Lung (tissue), 12 donors: Measurements from ENCODE around the gene HCFC2. TPM values are rescaled to one million over a fixed set of nuclear protein-coding genes. Genes with fewer than 3 reads are reported as not detected.

ENCODE experiments used
- ATAC-seq: fragments of 200-7000 bp; cut with Tn5 transposase; one replicate; pipeline ENCODE4 v1.9.1; 2020; ENCODE audit warnings: moderate number of reproducible peaks; ENCODE audit not compliant: insufficient read depth, low FRiP score
- DNase-seq, 3 donors: peaks; one replicate each; pipeline ENCODE4 v3.0.0-alpha.2; 2013 to 2017
- H3K27ac ChIP-seq, 2 donors: one replicate each; pipeline ENCODE4 v1.5.1; 2013; ENCODE audit warnings: mild to moderate bottlenecking in 2 of 2, moderate library complexity in 2 of 2, control low read depth in 1 of 2, inconsistent platforms in 1 of 2, low read depth in 1 of 2, low read length in 1 of 2
- H3K27me3 ChIP-seq, 3 donors: one replicate each; pipeline ENCODE4 v1.5.1; 2013; ENCODE audit warnings: low read length in 2 of 3; ENCODE audit not compliant: control insufficient read depth in 3 of 3, insufficient read depth in 3 of 3
- H3K36me3 ChIP-seq, 4 donors: one replicate each; pipeline ENCODE4 v1.5.1; 2013; ENCODE audit warnings: low read length in 4 of 4, mild to moderate bottlenecking in 1 of 4, moderate library complexity in 1 of 4; ENCODE audit not compliant: control insufficient read depth in 4 of 4, insufficient read depth in 4 of 4
- H3K4me1 ChIP-seq, 5 donors: one replicate each; pipeline ENCODE4 v1.5.1; 2013; ENCODE audit warnings: low read length in 5 of 5, mild to moderate bottlenecking in 2 of 5, moderate library complexity in 1 of 5; ENCODE audit not compliant: control insufficient read depth in 5 of 5, insufficient read depth in 5 of 5
- H3K4me3 ChIP-seq: one replicate; pipeline ENCODE4 v1.5.1; 2013; ENCODE audit warnings: mild to moderate bottlenecking, control low read depth, moderate library complexity
- H3K9ac ChIP-seq, 2 donors: one replicate each; pipeline ENCODE4 v1.5.1; 2013; ENCODE audit warnings: low read length in 2 of 2, control low read depth in 1 of 2; ENCODE audit not compliant: insufficient read depth in 1 of 2
- H3K9me3 ChIP-seq, 4 donors: one replicate each; pipeline ENCODE4 v1.5.1; 2013; ENCODE audit warnings: low read length in 3 of 4, mild to moderate bottlenecking in 1 of 4, moderate library complexity in 1 of 4; ENCODE audit not compliant: control insufficient read depth in 4 of 4, insufficient read depth in 3 of 4
- CTCF ChIP-seq: IDR thresholded peaks from 2 replicates; pipeline ENCODE4 v1.5.1; 2012; ENCODE audit warnings: mild to moderate bottlenecking; ENCODE audit errors: control extremely low read depth, extremely low read depth
- WGBS, 2 donors: extraction: QIAGEN DNeasy Blood & Tissue Kit; methylation state at CpG; one replicate each; pipeline ENCODE4 v1.1.7; 2013; 5-methylcytosine and 5-hydroxymethylcytosine counted together
- polyA plus RNA-seq, 2 donors: library from polyadenylated mRNA; stranded (reverse); fragments of 200-250 nt; gene quantifications; one replicate each; pipeline ENCODE4 v1.2.1, GENCODE V29; 2013
- total RNA-seq, 2 donors: library from RNA; depleted of rRNA in 1 of 2; stranded (reverse); fragments of >200 nt in 1 of 2; gene quantifications; one replicate each; pipeline ENCODE4 v1.2.1, GENCODE V29; 2014 to 2021
- donor health status: control.
- donor health status: control.
- donor health status: Bipolar disorder and iron deficiency.
- donor health status: healthy.
- donor health status: DM: yes; HTN: yes; CAD: no.

Gene HCFC2
- total and polyA plus RNA-seq, 4 donors: 5.8 to 30.5 (median 10.8) TPM

- Histone ChIP-seq H3K27ac (no peak overlapping the region), H3K9ac (no peak overlapping the region), H3K9me3 (no peaks in the 10 kb centered on the region), H3K36me3 (peaks cover 0 to 31% (median 12%) of the 10 kb centered on the region in 4 donors), H3K4me3 (no peak overlapping the region), H3K27me3 (no peaks in the 10 kb centered on the region), H3K4me1 (peaks cover 3 to 35% (median 10%) of the 10 kb centered on the region in 5 donors)
- 88 to 90% methylated on average over 1 of the region's 1 CpG for WGBS, 2 donors
- no peak for DNase-seq
- no peak for ATAC-seq
- no peak for TF ChIP-seq CTCF
These were observed 69.5 kb downstream of the HCFC2 start for GRCh38 chr12:104133866-104134265.

- ATAC-seq (no peak), DNase-seq (no peak)
- no peak for TF ChIP-seq CTCF
- Histone ChIP-seq H3K27ac (no peak overlapping the region), H3K9ac (no peak overlapping the region), H3K9me3 (no peaks in the 10 kb centered on the region), H3K36me3 (peaks cover 0 to 23% (median 7%) of the 10 kb centered on the region in 4 donors), H3K4me1 (peaks cover 3 to 37% (median 10%) of the 10 kb centered on the region in 5 donors), H3K4me3 (no peak overlapping the region), H3K27me3 (no peaks in the 10 kb centered on the region)
- WGBS, 2 donors: 100% methylated on average over 1 of the region's 1 CpG
These were observed 70.6 kb downstream of the HCFC2 start for GRCh38 chr12:104134882-104135281.

GRCh38 chr12:104136577-104136976 lies 72.2 kb downstream of the HCFC2 start:
- no peak overlapping the region for H3K4me3 ChIP-seq
- H3K9me3 ChIP-seq: no peaks in the 10 kb centered on the region
- H3K36me3 ChIP-seq: peaks cover 0 to 21% (median 7%) of the 10 kb centered on the region in 4 donors
- peaks cover 2 to 25% (median 10%) of the 10 kb centered on the region in 5 donors for H3K4me1 ChIP-seq
- no peaks in the 10 kb centered on the region for H3K27me3 ChIP-seq
- peak in 1 of 3 donors; percentile 55 for DNase-seq
- H3K27ac ChIP-seq: no peak overlapping the region
- peak overlapping the region; percentile 85 to 93 for H3K9ac ChIP-seq
- no peak for TF ChIP-seq CTCF
- ATAC-seq: no peak
